Ovary (tissue), 10 donors: Measurements from ENCODE around the gene DUSP9. TPM values are rescaled to one million over a fixed set of nuclear protein-coding genes. Genes with fewer than 3 reads are reported as not detected.

ENCODE experiments used
- DNase-seq, 5 donors: peaks; one replicate each; pipeline ENCODE4 v3.0.0-alpha.2; 2019 to 2020
- H3K27ac ChIP-seq, 2 donors: fragments of 200-600 bp; one replicate each; pipeline versions ENCODE4 v1.5.1 to v1.8.0; 2019 to 2022
- H3K27me3 ChIP-seq: fragments of 200-600 bp; one replicate; pipeline ENCODE4 v1.8.0; 2022
- H3K36me3 ChIP-seq: fragments of 200-600 bp; sonication (generic); one replicate; pipeline ENCODE4 v1.5.1; 2019
- H3K4me1 ChIP-seq: one replicate; pipeline ENCODE4 v1.8.1; 2013; ENCODE audit warnings: mild to moderate bottlenecking, moderate library complexity; ENCODE audit not compliant: insufficient read depth
- H3K4me3 ChIP-seq: fragments of 200-600 bp; sonication (generic); one replicate; pipeline ENCODE4 v1.5.1; 2017
- H3K9me3 ChIP-seq, 2 donors: fragments of 200-600 bp in 1 of 2; sonication (generic) in 1 of 2; one replicate each; pipeline versions ENCODE4 v1.5.1 to v1.8.1; 2013 to 2019; ENCODE audit warnings: mild to moderate bottlenecking in 1 of 2, moderate library complexity in 1 of 2
- CTCF ChIP-seq, 3 donors: fragments of 450-650 bp in 2 of 3; fragments of 200-600 bp in 1 of 3; IDR thresholded peaks; one replicate each; pipeline versions ENCODE4 v1.5.1 to v1.8.0; 2016 to 2022; ENCODE audit warnings: antibody characterized with exemption in 3 of 3, mild to moderate bottlenecking in 1 of 3
- EP300 ChIP-seq: sonication (generic); formaldehyde crosslinking; IDR thresholded peaks from one replicate; pipeline ENCODE4 v1.6.1; 2017; ENCODE audit warnings: antibody characterized with exemption
- POLR2A ChIP-seq: fragments of 450-650 bp; IDR thresholded peaks from one replicate; pipeline ENCODE4 v1.6.1; 2017; ENCODE audit warnings: antibody characterized with exemption, mild to moderate bottlenecking, moderate library complexity
- WGBS, 3 donors: extraction: QIAGEN DNeasy Blood & Tissue Kit in 1 of 3; methylation state at CpG; one replicate each; pipeline versions ENCODE4 v1.1.5 to v1.1.7; 2013 to 2017; 5-methylcytosine and 5-hydroxymethylcytosine counted together
- intact Hi-C, 4 donors: fragments of 100-400 bp; cut with DNase I; formaldehyde crosslinking; loops; one replicate each; pipeline versions ENCODE4 v1.11.0 to v1.15.1; 2022 to 2023
- long read RNA-seq, 3 donors: library from polyadenylated mRNA in 2 of 3; unstranded in 2 of 3; transcript quantifications; one replicate each; pipeline ENCODE4 v2.0.0 and lab custom pipeline, GENCODE V29; 2021 to 2026
- polyA plus RNA-seq, 2 donors: library from polyadenylated mRNA; stranded (reverse); fragments of 200-250 nt in 1 of 2; fragments of 350-450 nt in 1 of 2; fragmentation: Illumina TruSeq in 1 of 2; extraction: RNeasy Lipid Tissue Mini Kit (QIAGEN cat#74804) in 1 of 2; gene quantifications; one replicate each; pipeline ENCODE4 v1.2.3, GENCODE V29; 2013 to 2014
- total RNA-seq, 7 donors: library from RNA; depleted of rRNA in 2 of 7; stranded (reverse); fragments of >200 nt in 2 of 7; fragmentation: NEBNext Ultra II Directional in 3 of 7; extraction: Animal tissue kit (Norgen Biotek cat#: 25700) in 3 of 7; gene quantifications; one replicate each; pipeline versions ENCODE4 v1.1.0 to v1.2.4, GENCODE V29; 2016 to 2023
- donor health status: DM: no; HTN: no; CAD: no; lungs with moderate emphysema.
- donor health status: DM: no; HTN: no; CAD: no.
- donor health status: Bipolar disorder and iron deficiency.
- donor health status: DM: yes; HTN: yes; CAD: no.
- donor health status: DM: no; HTN: no; CAD: no.
- donor health status: DM: yes; HTN: yes; CAD: no.

The DUSP9 gene
- total RNA-seq (1 to 10 TPM in 3 of 7 donors, under 1 TPM in 4; 0.12 to 3.7 (median 0.74) TPM), polyA plus RNA-seq (under 1 TPM in 1 of 2 donors, not detected in 1; 0.28 TPM)
- long read RNA-seq, donor 1, partial matches to known transcripts = 1 of 1 reads
- long read RNA-seq, donor 1, other reads (novel, unspliced or antisense) = 0 of 1 reads
- long read RNA-seq, donor 2, transcript DUSP9-201 (4 exons, 2,433 nt) = major isoform, 12 of 24 reads
- long read RNA-seq, donor 2, transcript DUSP9-202 (4 exons, 2,289 nt) = minor isoform, 7 of 24 reads
- long read RNA-seq, donor 2, partial matches to known transcripts = 5 of 24 reads
- long read RNA-seq, donor 2, other reads (novel, unspliced or antisense) = 0 of 24 reads
- long read RNA-seq, donor 3, transcript DUSP9-202 (4 exons, 2,289 nt) = major isoform, 5 of 6 reads
- long read RNA-seq, donor 3, partial matches to known transcripts = 1 of 6 reads
- long read RNA-seq, donor 3, other reads (novel, unspliced or antisense) = 0 of 6 reads

DNA sequence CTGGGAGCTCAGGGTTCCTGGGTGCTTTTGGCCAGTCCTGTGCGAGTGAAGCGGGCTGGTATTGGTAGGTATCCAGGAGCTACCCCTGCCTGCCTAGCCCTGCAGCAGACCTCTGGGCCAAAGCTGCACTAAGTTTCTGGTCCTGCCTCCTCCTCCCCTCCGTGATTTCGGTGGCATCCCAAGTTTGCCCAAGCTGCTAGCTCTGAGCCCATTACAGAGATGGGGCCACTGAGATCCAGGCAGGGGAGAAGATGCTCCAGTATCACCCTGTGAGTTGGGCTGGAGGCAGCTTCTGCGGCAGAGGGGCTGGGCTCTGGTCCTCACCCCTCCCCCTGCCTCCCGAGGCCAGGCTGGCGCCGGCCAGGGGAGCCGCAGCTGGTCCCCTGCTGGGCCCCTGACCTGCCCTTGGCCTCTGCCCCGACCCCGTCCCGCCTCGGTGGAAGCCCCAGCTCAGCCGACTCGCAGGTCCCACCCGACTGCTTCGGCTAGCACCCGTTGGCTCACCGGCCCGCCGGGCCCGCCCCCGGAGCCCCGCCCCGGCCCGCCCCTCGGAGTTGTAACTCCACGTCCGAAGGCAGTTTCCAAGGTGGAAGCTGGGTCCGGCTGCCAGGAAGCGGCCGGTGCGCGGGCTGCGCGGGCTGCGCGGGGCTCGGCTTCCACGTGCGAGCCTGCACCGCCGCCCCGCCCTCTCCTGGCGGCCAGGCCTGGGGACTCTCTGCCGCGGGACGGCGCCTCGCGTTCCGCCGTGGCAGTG is at the start of gene DUSP9:
TSS of gene DUSP9 (plus strand) at position 584 of the 754 bp plus-strand sequence. CDS start 751 bp downstream, outside the sequence.
- Histone ChIP-seq H3K27ac (no peak within 1 kb of the TSS), H3K9me3 (no peaks in the 10 kb centered on the region), H3K4me3 (no peak within 1 kb of the TSS), H3K27me3 (no peaks in the 10 kb centered on the region), H3K4me1 (no peaks in the 10 kb centered on the region), H3K36me3 (no peaks in the 10 kb centered on the region)
- DNase-seq = peak; percentile 18 to 60 (median 44)
- intact Hi-C loops = no loop called here
- 30 to 42% (median 39%) methylated on average over 26 to 53 of the region's 53 CpGs for WGBS, 3 donors
- TF ChIP-seq POLR2A = no peak
- no peak for TF ChIP-seq EP300
- TF ChIP-seq CTCF (IDR thresholded peaks at IDR 0.05) = no peak

DNA sequence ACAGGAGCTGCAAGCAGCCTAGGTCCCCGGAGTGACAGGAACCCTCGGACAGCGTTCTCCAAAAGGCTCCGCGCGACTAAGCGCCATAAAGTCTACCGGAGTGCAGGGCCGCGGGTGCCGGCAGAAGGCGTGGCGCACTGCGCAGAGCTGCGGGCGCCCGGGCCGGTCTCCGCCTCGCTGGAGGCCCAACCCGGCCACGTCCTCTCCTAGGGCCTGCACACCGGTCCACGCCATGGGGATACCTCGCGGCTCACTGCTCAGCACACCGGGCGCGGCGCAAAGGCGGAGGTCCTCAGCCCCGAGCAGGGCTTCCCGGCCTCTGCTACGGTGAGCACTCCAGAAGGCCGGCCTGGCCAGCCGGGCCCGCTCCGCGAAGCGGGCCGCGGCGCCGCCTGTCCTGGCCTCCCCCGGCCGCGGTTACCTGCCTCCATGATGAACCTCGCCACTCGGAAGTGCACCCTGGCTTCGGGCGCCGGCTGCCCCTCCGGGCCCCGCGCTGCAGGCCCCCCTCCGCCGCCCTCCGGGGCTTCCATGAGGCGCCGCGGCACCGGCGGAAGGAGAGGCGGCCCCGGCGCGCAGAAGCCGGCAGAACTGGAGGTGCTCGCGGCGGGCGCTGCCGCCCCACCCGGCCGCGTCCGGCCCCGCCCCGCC is 48.3 kb upstream of the DUSP9 start, which contains the start of gene CCNQ:
TSS of gene CCNQ (minus strand) at position 599 of the 651 bp plus-strand sequence. CDS start at position 533, 66 bp downstream.
- TF ChIP-seq EP300 (no peak), CTCF (IDR thresholded peaks at IDR 0.05) (no peak), POLR2A (no peak)
- no peak within 1 kb of the TSS for H3K27ac ChIP-seq
- no peaks in the 10 kb centered on the region for H3K36me3 ChIP-seq
- H3K4me3 ChIP-seq = peak within 1 kb of the TSS; percentile 71
- H3K9me3 ChIP-seq = no peaks in the 10 kb centered on the region
- 24 to 29% (median 27%) methylated on average over 61 to 78 of the region's 79 CpGs for WGBS, 3 donors
- no peaks in the 10 kb centered on the region for H3K4me1 ChIP-seq
- intact Hi-C loops = no loop called here
- DNase-seq = peak in 4 of 5 donors; percentile 24 to 52 (median 36)
- no peaks in the 10 kb centered on the region for H3K27me3 ChIP-seq

GRCh38 chrX:153599192-153600031 is 47.6 kb upstream of the DUSP9 start:
- H3K36me3 ChIP-seq = no peaks in the 10 kb centered on the region
- peak; percentile 86 to 92 (median 88) for DNase-seq
- 20 to 42% (median 28%) methylated on average over 35 to 73 of the region's 79 CpGs for WGBS, 3 donors
- peak overlapping the region; percentile 56 for H3K4me3 ChIP-seq
- H3K27me3 ChIP-seq = no peaks in the 10 kb centered on the region
- TF ChIP-seq POLR2A (no peak), EP300 (no peak), CTCF (IDR thresholded peaks at IDR 0.05) (peak in 1 of 3 donors; percentile 14)
- no peak overlapping the region for H3K27ac ChIP-seq
- intact Hi-C loops = loop anchor here in 1 of 4 donors (10.0 kb wide), 2 partner anchors 55 to 345 kb away; partner anchors contain the start of gene RENBP
- no peaks in the 10 kb centered on the region for H3K4me1 ChIP-seq
- no peaks in the 10 kb centered on the region for H3K9me3 ChIP-seq
